Skeletal muscle tissue (tissue), 4 donors: ENCODE measurements around the gene CRYBB1. TPM values are rescaled to one million over a fixed set of nuclear protein-coding genes. Genes with fewer than 3 reads are reported as not detected.
A peak's percentile ranks its signal among the peaks of the same experiment; 100 is the strongest.

Experiments used
- H3K27ac ChIP-seq: one replicate; pipeline ENCODE4 v1.7.0; 2013; ENCODE audit warnings: mild to moderate bottlenecking, low read depth, low read length, inconsistent platforms
- H3K27me3 ChIP-seq, 3 donors: one replicate each; pipeline ENCODE4 v1.7.0; 2013; ENCODE audit warnings: low read length in 3 of 3; ENCODE audit not compliant: control insufficient read depth in 3 of 3, insufficient read depth in 3 of 3
- H3K36me3 ChIP-seq, 3 donors: one replicate each; pipeline ENCODE4 v1.7.0; 2013; ENCODE audit warnings: low read length in 3 of 3; ENCODE audit not compliant: control insufficient read depth in 3 of 3, insufficient read depth in 3 of 3
- H3K4me1 ChIP-seq, 3 donors: one replicate each; pipeline ENCODE4 v1.7.0; 2013; ENCODE audit warnings: low read length in 3 of 3, mild to moderate bottlenecking in 3 of 3; ENCODE audit not compliant: control insufficient read depth in 3 of 3, insufficient read depth in 3 of 3
- H3K4me3 ChIP-seq, 3 donors: one replicate each; pipeline ENCODE4 v1.7.0; 2013; ENCODE audit warnings: low read length in 3 of 3
- H3K9ac ChIP-seq, 3 donors: one replicate each; pipeline ENCODE4 v1.7.0; 2013; ENCODE audit warnings: low read length in 3 of 3, mild to moderate bottlenecking in 3 of 3, moderate library complexity in 2 of 3, low read depth in 1 of 3
- H3K9me3 ChIP-seq, 3 donors: one replicate each; pipeline ENCODE4 v1.7.0; 2013; ENCODE audit warnings: low read length in 3 of 3; ENCODE audit not compliant: control insufficient read depth in 3 of 3
- total RNA-seq: library from RNA; depleted of rRNA; stranded (reverse); fragments of >200 nt; gene quantifications from one replicate; pipeline ENCODE4 v1.2.3, GENCODE V29; 2014
- donor health status: Osteomylitis.

The CRYBB1 gene
- total RNA-seq: 1.0 TPM

DNA sequence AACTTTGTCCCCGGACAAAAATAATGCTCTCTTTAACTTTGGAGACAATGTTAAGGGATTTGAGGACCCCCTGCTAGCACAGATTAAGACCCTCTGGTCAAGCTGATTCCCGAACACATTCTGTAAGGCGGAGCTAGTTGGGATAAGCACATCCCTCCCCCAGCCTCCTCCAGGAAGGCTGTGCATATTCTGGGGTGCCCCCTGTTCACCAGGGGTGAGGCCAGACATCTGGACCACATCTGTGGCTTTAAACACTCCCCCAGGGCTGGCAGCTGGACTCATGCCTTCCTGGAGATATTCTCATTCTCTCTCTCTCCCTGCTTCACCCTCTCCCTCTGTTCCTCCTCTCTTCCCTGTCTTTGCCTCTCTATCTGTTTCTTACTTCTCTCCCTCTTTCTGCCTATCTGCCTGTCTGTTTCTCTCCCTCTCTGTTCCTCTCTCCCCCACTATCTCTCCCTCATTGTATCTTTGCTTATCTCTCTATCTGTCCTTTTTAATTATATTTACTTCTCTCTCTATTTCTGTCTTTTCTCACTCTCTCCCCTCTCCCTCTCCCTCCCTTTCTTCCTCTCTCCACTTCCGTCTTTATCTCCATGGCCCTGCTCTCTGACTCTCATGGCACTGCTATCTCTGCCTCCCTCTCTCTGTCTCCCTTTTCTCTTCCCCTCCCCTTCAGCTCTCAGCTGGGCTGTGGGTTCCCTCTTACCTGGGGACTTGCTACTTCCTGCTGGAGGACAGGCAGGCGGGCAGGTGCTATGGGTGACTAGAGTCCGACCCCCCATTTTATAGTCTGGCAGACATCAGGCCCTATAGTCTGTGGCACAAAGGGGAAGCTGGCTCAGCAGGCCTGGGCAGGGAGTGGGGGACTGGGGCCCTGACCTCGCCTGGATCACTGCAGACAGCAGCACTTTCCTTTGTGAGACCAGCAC, at the start of gene CRYBB1:
Gene CRYBB1, minus strand, starts transcription at position 757 of the 929 bp plus-strand sequence. CDS start 1,708 bp downstream, outside the sequence.
- no peak within 1 kb of the TSS for H3K27ac ChIP-seq
- H3K9ac ChIP-seq: no peak within 1 kb of the TSS
- no peak within 1 kb of the TSS for H3K4me3 ChIP-seq
- H3K36me3 ChIP-seq: no peaks in the 10 kb centered on the region
- peaks cover 7 to 12% (median 9%) of the 10 kb centered on the region in 3 donors for H3K27me3 ChIP-seq
- H3K4me1 ChIP-seq: peaks cover 2 to 5% (median 3%) of the 10 kb centered on the region in 3 donors
- H3K9me3 ChIP-seq: no peaks in the 10 kb centered on the region

- no peak overlapping the region for H3K9ac ChIP-seq
- peaks cover 0 to 28% (median 11%) of the 10 kb centered on the region in 3 donors for H3K27me3 ChIP-seq
Measured at GRCh38 chr22:26667140-26667539, 49.3 kb upstream of the CRYBB1 start.

GRCh38 chr22:26665813-26666231, 48.0 kb upstream of the CRYBB1 start:
- Histone ChIP-seq H3K4me3 (no peak overlapping the region), H3K27me3 (peaks cover 6 to 34% (median 17%) of the 10 kb centered on the region in 3 donors), H3K9ac (no peak overlapping the region), H3K9me3 (no peaks in the 10 kb centered on the region), H3K4me1 (no peaks in the 10 kb centered on the region), H3K36me3 (no peaks in the 10 kb centered on the region), H3K27ac (no peak overlapping the region)

More at GRCh38 chr22:26667140-26667539, 49.3 kb upstream of the CRYBB1 start:
- no peaks in the 10 kb centered on the region for H3K9me3 ChIP-seq
- H3K4me1 ChIP-seq: peaks cover 3 to 5% (median 3%) of the 10 kb centered on the region in 3 donors
- no peak overlapping the region for H3K4me3 ChIP-seq
- no peaks in the 10 kb centered on the region for H3K36me3 ChIP-seq
- H3K27ac ChIP-seq: no peak overlapping the region

- Histone ChIP-seq H3K27ac (no peak overlapping the region), H3K9me3 (no peaks in the 10 kb centered on the region), H3K9ac (no peak overlapping the region), H3K4me1 (peaks cover 5 to 9% (median 8%) of the 10 kb centered on the region in 3 donors), H3K36me3 (no peaks in the 10 kb centered on the region), H3K27me3 (peaks cover 13 to 48% (median 27%) of the 10 kb centered on the region in 3 donors), H3K4me3 (no peak overlapping the region)
Measured at GRCh38 chr22:26663374-26663923, 45.6 kb upstream of the CRYBB1 start.

DNA sequence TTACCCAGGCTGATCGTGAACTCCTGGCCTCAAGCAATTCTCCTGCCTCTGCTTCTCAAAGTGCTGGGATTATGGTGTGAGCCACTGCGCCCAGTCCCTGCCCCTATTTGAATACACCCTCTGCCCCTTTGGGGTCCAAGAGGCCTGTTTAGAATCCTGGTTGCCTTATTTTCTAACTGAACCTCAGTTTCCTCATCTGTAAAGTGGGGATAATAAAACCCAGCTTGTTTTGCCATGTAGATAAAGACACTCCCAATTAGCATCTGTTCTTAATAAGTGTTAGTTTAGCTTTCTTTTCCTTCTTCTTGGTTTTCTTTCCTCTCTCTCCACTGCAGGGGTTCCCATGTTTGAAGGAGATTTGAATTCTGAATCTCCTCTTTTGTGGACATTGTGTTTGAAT, 44.3 kb upstream of the CRYBB1 start:
- Histone ChIP-seq H3K27ac (no peak overlapping the region), H3K27me3 (peaks cover 25 to 53% (median 39%) of the 10 kb centered on the region in 3 donors), H3K9me3 (no peaks in the 10 kb centered on the region), H3K4me3 (no peak overlapping the region), H3K4me1 (peaks cover 13 to 20% (median 19%) of the 10 kb centered on the region in 3 donors), H3K9ac (no peak overlapping the region), H3K36me3 (no peaks in the 10 kb centered on the region)

DNA sequence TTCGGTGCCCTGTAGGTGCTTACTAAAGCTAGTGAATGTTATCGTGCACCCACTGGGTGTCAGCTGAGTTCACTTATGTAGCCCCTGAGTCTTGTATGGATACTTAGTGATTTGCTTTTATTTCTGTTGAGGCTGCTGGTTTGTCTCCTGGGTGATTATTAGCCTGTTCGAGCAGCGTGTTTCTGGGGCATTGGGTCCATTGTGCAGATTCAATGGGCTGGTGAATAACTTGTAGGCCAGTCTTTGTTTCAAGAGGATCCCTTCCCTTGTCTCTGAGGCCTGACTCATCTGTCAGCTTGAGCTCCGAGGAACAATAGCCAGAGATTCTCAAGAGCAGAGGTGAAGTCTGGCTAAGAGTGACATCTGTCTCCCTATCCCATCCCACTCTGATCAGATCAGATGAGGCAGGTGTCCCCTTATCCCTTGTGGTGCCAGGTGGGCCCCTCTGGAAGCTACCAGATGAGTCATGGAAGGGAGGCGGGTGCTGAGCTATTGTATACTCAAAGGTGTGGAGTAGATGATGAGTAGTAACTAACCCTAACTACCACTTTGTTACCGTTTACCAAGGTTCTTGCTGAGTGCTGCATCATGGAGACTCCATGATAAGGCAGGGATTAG, 43.2 kb upstream of the CRYBB1 start:
- peaks cover 13 to 24% (median 20%) of the 10 kb centered on the region in 3 donors for H3K4me1 ChIP-seq
- peaks cover 29 to 57% (median 43%) of the 10 kb centered on the region in 3 donors for H3K27me3 ChIP-seq
- no peaks in the 10 kb centered on the region for H3K9me3 ChIP-seq
- no peaks in the 10 kb centered on the region for H3K36me3 ChIP-seq
- no peak overlapping the region for H3K4me3 ChIP-seq
- H3K9ac ChIP-seq: no peak overlapping the region
- H3K27ac ChIP-seq: no peak overlapping the region

DNA sequence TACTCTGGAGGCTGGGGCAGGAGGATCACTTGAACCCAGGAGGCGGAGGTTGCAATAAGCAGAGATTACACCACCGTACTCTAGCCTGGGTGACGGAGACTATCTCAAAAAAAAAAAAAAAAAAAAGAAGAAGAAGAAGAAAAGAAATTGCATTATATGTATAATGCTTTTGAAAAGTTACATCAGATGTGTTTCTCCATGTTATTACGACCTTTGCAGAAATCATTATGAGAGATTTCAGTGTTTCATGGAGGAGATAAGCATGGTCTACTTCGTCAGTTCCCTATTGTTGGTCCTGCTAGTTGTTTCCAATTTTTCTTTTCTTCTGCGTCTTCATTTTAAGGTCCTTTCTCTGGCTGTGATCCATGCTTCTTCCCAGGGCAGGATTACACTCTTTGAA, 42.5 kb upstream of the CRYBB1 start:
- H3K9ac ChIP-seq: no peak overlapping the region
- H3K36me3 ChIP-seq: no peaks in the 10 kb centered on the region
- no peak overlapping the region for H3K4me3 ChIP-seq
- H3K27ac ChIP-seq: no peak overlapping the region
- peaks cover 29 to 60% (median 43%) of the 10 kb centered on the region in 3 donors for H3K27me3 ChIP-seq
- H3K4me1 ChIP-seq: peaks cover 13 to 24% (median 20%) of the 10 kb centered on the region in 3 donors
- H3K9me3 ChIP-seq: no peaks in the 10 kb centered on the region

GRCh38 chr22:26658671-26659478, 41.0 kb upstream of the CRYBB1 start:
- H3K9ac ChIP-seq: peak overlapping the region in 1 of 3 donors; percentile 45
- H3K9me3 ChIP-seq: no peaks in the 10 kb centered on the region
- no peak overlapping the region for H3K27ac ChIP-seq
- H3K4me1 ChIP-seq: peaks cover 13 to 24% (median 20%) of the 10 kb centered on the region in 3 donors
- H3K4me3 ChIP-seq: peak overlapping the region in 2 of 3 donors; percentile 15 to 58
- no peaks in the 10 kb centered on the region for H3K36me3 ChIP-seq
- H3K27me3 ChIP-seq: peaks cover 29 to 59% (median 43%) of the 10 kb centered on the region in 3 donors

- no peak overlapping the region for H3K27ac ChIP-seq
- no peaks in the 10 kb centered on the region for H3K36me3 ChIP-seq
- H3K4me1 ChIP-seq: peaks cover 13 to 24% (median 20%) of the 10 kb centered on the region in 3 donors
- peaks cover 33 to 55% (median 41%) of the 10 kb centered on the region in 3 donors for H3K27me3 ChIP-seq
- H3K9ac ChIP-seq: peak overlapping the region in 1 of 3 donors; percentile 45
- H3K9me3 ChIP-seq: no peaks in the 10 kb centered on the region
- no peak overlapping the region for H3K4me3 ChIP-seq
Measured at GRCh38 chr22:26658161-26658560, 40.3 kb upstream of the CRYBB1 start.
